IPS DF 4.7 (cell line): Measurements from ENCODE around the gene ZSCAN1.
"Not testable (repeated sequence)": the region's sequence is repeated elsewhere in the genome, so short reads cannot be mapped to it uniquely, and the experiment has no call there.

Experiments used
- DNase-seq: peaks from one replicate; pipeline ENCODE4 v3.0.0-alpha.2; 2013; ENCODE audit warnings: low spot score; ENCODE audit errors: extremely low read depth

The ZSCAN1 gene, protein sequence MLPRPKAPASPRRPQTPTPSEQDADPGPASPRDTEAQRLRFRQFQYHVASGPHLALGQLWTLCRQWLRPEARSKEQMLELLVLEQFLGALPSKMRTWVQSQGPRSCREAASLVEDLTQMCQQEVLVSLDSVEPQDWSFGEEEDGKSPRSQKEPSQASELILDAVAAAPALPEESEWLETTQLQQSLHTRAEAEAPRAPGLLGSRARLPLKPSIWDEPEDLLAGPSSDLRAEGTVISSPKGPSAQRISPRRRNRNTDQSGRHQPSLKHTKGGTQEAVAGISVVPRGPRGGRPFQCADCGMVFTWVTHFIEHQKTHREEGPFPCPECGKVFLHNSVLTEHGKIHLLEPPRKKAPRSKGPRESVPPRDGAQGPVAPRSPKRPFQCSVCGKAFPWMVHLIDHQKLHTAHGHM

DNA sequence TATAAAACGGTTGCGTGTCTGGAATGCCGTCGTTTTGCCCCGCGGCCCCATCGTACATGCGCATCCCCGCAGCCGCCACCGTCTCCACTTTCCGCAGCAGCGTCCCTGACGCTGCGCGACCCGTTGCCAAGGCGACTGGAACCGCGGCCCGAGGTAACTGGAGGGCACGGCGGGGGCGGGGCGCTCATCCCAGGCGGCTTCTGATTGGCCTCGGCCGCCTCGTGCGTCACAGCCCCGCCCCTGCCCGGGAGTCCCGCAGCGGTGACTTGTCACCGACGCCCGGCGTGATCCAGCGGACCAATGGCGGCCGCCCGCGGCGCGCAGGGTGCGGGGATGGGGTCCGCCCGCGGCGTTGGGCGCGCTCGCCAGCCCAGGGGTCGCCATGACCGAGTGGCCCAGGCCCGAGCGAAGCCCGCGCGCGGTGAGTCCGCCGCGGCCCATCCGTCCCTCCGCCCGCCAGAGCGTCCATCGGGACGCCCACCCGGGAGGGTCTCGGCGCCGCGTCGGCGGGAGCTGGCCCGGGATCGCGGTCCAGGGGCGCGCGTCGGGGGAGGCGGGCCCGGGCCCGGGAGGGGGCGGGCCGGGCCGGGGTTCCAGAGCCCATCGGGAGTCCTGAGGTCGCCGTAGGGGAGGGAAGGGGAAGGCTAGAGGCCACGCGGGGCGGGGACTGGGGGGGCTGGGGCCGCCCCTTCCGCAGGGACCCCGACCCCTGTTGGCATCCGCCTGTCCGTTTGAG, at the start of gene ZSCAN1:
TSS of gene ZSCAN1 (plus strand) at position 285 of the 736 bp plus-strand sequence. CDS start 3,812 bp downstream, outside the sequence.
- DNase-seq = no peak

DNA sequence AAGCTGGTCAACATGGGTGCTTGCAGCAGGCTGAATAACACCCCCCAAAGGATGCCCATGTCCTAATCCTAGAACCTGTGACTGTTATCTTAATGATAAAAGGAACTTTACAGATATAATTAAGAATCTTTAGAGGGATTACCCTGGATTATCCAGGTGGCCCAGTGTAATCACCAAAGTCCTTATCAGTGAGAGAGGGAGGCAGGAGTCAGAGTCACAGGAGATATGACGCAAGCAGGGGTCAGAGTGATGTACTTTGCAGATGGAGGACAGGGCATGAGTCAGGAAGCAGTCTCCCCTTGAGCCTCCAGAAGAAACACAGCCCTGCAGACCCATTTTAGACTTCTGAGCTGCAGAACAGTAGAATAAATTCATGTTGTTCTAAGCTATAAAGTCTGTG, 41.0 kb upstream of the ZSCAN1 start:
- DNase-seq = no peak

DNA sequence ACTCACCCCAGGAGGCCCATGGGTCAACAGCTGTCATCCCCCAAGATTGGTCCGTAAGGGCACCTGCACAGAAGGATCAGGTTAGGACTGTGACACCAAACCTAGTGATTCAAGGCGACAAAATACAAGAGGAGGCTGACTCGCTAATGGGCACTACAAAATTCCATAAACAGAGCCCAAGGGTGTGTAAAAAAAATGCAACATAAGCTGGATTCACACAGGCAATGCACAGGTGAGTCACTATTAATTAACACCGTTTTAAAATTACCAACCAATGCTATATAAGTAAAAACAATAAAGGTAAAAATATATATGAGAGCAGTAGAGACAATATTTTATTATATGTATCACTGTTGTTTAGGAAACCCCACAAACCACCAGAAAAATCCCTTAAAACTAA, 33.1 kb upstream of the ZSCAN1 start:
- DNase-seq = no peak

DNA sequence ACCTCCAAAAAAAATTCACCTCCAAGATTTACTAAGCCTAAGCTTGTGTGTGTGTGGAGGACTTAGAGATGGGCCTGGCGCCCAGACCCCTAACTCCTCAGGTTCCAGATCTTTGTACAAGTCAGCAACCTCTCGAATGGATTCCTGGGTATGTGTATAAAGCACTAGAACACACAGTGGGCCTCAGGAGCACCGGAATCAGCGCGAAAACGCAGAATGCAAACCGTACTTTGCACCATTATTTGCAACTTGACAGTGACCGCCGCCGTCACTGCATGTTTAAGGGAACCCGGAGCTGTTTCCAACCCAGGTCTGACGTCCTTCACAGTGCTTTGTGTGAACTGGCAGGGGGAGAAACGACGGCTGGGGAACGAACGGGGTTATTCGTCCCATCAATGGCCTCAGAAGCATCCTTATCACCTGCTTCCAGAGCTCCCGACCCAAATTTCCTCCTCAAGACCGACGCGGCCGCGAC, 31.9 kb upstream of the ZSCAN1 start:
- no peak for DNase-seq

DNA sequence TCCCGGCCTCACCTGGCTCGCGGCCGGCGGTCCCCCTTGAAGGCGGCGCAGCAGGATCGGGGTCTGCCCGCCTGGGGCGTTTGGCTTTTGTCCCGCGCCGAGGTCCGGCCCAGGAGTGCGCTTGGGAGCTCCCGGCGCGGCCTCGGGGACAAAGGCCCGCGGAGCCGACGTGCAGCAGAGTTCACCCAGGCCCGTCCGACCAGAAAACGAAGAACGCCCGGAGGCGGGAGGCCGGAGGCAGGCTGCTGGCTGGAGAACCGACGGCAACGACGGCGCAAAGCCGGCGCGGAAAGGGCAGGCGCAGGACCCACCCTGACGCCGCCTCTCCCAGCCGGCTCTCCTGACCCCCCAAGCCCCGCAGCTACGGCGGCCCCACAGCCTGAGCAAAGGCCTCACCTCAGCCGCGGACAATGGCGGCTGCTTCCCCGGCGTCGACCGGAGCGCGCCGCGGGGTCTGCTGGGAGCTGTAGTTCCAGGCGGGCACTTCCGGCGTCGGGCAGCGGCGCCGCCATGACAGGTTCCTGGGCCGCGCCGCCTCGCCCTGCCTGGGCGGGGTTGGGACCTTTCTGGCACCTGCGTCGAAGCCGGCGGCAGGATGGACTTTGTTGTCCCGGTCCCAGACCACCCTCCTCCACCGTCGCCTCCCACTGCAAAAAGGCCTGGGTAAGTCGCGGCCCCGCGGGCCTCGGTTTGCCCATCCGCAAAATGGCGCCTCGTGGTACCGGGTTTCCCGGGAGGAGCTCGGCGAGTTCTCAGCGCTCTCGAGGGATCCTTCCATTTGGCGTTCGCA, 31.2 kb upstream of the ZSCAN1 start, which contains the start of gene ZNF606:
TSS of gene ZNF606 (minus strand) at position 437 of the 790 bp plus-strand sequence. CDS start 1,501 bp downstream, outside the sequence.
- DNase-seq = no peak

DNA sequence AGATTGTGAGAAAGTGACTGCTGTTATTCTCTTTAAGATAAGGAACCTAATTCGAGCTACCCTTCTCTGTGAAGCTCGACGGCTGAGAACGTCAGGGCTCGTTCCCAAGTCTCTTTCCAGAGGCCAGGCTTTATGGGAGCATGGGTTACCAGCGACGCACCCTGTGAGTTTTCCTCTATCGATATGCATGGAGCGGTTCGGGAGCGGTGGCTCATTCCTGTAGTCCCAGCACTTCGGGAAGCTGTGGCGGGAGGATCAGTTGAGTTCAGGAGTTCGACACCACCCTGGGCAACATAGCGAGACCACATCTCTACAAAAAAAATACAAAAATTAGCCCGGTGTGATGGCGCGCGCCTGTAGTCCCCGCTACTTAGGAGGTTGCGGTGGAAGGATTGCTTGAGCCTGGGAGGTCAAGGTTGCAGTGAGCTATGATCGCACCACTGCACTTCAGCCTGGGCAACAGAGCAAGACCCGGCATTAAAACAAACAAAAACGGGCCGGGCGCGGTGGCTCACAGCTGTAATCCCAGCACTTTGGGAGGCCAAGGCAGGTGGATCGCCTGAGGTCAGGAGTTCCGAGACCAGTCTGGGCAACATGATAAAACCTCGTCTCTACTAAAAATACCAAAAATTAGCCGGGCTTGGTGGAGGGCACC, 30.5 kb upstream of the ZSCAN1 start:
- DNase-seq = no peak

DNA sequence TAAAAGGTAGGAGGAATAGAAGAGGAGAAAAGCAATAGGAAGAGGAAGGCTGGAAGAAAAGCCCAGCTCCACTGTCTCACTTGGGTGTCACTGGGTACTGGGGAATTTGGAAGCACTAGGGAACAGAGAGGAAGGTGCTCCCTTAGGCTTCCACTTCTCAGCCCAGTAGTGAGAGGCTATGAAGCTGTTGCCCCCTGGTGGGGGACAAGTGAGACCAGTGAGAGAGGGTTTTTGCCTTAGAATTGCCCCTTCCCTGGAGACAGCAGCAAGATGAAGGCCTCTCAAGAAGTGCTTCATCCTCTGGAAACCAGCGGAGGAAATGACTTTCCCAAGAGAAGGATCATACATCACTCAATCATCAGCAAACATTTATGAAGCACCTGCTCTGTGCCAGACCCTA, 26.5 kb upstream of the ZSCAN1 start:
- no peak for DNase-seq

DNA sequence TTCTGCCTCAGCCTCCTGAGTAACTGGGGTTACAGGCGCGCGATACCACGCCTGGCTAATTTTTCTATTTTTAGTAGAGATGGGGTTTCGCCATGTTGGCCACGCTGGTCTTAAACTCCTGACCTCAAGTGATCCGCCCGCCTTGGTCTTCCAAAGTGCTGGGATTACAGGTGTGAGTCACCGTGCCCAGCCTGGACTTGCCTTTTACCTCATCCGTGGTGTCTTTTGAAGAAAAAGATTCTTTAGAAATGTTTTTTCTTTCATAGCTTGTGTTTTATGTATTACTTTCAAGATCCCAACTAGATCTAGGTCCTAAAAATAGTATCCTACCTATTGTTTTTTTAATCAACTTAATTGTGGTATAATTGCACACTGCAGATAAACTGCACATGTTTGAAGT, 24.9 kb upstream of the ZSCAN1 start:
- DNase-seq = not testable (repeated sequence)

DNA sequence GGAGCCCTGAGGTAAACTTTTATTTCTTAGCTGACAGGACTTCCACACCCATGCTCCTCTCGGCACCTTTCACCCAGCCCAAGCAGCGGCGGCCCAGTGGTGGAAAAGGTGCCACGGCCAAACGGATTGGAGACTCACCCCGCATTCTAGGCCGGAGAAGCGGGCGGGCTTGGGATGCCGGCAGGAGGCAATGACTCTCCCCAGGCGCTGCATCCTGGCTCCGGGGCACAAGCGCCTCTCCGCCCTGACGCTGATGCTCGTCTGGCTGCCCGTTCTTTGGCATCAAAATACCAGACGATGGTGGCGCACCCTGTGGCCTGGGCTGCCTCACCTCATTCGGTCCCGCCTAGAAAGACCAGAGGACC, 24.5 kb upstream of the ZSCAN1 start:
- no peak for DNase-seq

DNA sequence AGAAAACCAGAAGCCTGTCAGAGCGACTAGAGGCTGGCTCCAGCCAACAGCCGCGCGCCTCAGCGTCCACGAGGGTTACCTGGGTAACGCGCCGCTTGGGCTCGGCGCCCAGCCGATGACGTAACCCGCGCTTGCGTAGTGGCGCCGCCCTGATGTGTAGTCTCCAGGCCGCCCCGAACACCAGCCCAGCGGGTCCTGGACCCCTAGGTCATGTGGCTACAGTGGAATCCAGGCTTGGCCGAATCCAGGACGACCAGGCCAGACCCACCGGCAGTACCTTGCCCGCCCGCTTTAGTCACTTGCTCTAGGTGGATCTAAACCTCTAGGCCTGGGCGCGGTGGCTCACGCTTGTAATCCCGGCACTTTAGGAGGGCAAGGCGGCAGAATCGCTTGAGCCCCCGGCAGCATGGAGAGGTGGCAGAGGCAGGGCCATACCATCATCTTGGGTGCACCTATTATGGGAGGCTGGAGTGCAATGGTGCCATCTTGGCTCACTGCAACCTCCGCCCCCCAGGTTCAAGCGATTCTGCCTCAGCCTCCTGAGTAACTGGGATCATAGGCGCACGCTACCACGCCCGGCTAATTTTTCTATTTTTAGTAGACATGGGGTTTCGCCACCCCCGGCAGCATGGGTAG, 24.0 kb upstream of the ZSCAN1 start:
- DNase-seq = peak; percentile 69

DNA sequence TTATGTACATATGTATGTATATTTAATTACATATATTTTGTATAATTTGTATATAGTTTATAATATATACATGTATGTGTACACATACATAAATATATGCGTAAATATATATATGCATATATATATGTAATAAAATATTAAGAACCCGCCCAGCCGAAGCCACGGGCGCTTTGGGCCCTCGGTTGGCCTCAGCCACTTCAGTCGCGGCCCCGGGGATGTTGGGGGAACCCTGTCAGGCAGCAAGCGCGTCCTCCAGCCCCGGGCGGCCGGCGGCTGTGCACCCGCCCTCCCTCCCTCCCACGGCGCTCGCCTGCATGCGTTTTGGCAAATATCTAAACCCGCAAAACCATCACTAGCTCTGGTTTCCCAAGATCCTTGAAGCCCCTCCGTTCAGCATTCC, 23.3 kb upstream of the ZSCAN1 start:
- DNase-seq = no peak

DNA sequence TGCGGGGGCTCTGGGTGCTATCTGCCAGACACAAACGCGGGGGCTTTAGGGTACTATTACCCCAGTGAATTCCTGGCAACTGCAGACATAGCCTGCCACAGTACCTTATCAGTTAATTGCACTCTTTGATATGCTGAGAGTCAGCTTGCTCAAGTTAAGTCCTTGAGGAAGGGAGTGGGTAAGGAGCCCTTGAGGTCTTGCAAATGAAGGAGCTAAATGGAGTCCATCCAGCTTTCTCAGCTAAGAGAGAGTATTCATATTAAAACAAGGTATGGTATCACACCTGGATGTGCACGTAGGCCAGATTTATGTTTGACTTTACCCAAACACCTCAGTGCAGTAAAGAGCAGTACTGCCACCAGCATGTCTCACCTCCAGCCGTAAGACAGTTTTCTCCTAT, 19.7 kb upstream of the ZSCAN1 start:
- no peak for DNase-seq

DNA sequence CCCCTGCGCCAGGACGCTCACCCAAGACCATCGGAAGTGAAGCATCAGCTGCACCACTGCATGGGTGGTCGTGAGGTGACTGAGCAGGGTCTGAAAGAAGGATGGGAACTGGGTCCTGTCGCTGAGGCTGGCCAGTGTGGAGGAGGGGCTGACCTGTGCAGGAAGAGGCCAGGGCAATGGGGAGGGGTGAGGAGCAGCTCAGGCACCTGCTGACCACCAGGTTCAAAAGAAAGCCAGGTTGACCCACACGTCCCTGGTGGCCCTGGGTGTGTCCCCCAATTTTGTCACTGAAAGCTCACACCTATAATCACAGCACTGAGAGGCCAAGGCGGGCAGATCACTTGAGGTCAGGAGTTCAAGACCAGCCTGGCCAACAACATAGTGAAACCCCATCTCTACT, 13.7 kb upstream of the ZSCAN1 start:
- no peak for DNase-seq

DNA sequence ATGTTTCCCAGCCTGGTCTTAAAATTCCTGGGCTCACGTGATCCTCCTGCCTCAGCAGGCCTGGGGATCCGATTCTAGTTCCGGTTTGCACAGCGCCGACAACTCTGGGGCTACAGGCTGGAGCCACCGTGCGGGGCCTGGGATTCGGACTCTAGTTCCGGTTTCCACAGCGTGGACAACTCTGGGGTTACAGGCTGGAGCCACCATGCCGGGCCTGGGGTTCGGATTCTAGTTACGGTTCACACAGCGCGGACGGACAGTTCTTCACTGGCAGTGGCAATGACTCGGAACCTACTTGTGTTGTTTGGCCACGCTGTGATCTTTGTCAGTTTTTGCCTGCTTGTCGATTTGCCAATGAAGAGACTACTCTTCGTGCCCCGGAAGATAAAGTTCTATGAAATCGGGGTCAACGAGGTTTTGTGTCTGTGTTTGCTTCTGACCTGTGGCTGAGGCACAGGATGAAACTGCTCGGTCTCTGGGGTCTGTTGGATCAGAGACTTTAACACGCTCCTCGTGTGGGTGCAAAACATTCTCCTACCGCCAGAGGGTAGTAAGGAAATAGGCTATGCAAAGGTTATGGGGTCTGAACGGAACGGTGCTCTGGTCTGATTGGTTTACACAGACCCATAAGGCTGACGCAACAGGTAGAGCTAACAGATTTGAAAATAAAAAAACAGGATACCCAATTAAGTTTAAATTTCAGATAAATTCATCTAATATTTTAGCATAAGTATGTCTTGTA, 12.1 kb upstream of the ZSCAN1 start:
- DNase-seq = no peak

DNA sequence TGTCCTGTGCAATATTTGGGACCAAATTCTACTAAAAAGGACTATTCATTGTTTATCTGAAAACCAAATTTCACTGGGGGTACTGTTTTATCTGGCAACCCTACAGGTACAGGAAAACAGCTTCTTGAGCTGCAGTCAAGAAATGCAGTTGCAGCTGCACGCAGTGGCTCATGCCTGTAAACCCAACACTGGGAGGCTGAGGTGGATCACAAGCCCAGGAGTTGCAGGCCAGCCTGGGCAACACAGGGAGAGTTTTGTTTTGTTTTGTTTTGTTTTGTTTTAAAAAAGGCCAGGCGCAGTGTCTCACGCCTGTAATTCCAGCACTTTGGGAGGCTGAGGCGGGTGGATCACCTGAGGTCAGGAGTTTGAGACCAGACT, 11.6 kb upstream of the ZSCAN1 start:
- no peak for DNase-seq

DNA sequence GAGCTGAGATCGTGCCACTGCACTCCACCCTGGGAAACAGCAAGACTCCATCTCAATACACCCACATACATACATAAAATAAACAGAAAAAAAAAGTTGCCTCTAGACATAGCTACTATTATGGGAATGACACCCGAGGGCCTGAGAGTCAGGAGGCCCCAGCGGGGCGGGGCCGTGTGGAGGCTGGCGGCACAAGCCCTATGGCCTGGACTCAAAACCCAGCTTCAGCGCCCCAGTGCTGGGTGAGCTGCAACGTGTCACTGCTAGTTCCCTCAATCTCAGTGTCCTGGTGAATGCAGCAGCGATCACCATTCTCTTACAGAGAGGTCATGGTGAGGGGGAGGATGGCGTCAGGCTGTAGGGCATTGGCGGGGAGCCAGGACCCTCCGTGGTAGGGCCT, 9.2 kb upstream of the ZSCAN1 start:
- no peak for DNase-seq

DNA sequence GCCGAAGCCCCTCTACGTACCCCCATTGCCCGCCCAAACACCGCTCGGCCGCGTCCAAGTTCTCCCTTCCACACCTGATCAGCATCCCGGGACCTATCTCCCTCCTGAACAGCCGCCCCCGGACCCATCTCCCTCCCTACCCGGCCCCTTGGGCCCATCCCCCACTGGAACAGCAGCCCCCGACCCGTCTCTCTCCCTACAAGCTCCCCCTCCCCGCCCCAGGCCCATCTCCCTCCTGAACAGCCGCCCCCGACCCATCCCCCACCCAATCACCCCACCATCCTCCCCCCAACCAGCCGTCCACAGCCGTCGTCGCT, 610 bp downstream of the ZSCAN1 start:
- DNase-seq = no peak

DNA sequence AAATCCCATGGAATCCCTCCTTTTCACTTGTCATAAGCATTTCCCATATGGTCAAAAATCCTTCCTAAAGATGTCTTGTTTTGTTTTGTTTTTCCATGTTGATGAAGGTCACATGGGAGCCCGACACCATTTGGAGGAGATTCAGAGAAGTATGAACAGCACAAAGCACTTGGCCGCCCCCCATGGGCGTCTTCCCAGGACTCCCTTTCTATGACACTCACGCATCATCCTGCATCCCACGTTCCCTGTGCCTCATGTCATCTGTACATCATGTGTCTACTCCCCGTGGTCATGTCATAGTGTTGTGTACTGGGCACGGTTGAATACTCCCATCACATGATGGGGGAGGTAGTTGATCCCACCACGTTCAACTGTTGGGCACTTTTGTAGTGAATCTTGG, 2.0 kb downstream of the ZSCAN1 start:
- no peak for DNase-seq

DNA sequence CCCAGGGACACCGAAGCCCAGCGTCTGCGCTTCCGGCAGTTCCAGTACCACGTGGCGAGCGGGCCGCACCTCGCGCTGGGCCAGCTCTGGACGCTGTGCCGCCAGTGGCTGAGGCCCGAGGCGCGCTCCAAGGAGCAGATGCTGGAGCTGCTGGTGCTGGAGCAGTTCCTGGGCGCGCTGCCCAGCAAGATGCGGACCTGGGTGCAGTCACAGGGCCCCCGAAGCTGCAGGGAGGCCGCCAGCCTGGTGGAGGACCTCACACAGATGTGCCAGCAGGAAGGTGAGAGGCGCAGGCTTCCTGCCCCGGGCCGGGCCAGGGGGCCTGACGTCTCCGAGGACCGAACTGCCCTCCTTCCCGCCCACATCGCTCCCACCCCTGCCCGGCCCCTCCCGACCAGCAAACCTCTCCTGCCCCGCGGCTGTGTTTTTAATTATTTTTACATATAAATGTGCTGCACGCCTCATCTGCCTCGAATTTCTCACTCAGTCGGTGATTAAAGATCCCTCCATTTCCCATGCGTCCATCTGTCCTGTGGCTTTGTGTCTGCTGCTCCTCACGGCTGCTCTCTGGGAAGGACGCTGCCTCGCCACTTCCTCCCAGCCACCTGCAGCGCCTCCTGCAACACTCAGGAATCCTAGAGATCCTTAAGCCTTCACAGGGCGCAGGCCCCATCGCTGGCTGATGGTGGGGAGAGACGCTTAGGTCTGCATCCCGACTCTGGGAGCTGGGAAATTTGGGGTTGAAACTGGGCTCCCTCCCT, 4.3 kb downstream of the ZSCAN1 start:
- DNase-seq = no peak
